PC-9 (cell line): ENCODE measurements around the gene SHOC2. TPM values are rescaled to one million over a fixed set of nuclear protein-coding genes. Genes with fewer than 3 reads are reported as not detected.

Source experiments
- BruUV-seq: library from RNA; stranded (reverse); fragments of 400-500 nt; replicated peaks from 2 replicates; lab custom pipeline; 2021; lab: Mats Ljungman, UMichigan
- CTCF ChIA-PET: fragments of 300-600 bp; sonication (Branson Sonifier 250); formaldehyde crosslinking; loops from one replicate; lab custom pipeline; 2022; ENCODE audit warnings: antibody characterized with exemption; lab: Charles Lee
- POLR2A ChIA-PET: fragments of 300-600 bp; sonication (Branson Sonifier 250); formaldehyde crosslinking; loops from one replicate; lab custom pipeline; 2022; ENCODE audit warnings: antibody characterized with exemption; ENCODE audit not compliant: unreplicated experiment; lab: Charles Lee
- DNase-seq, 2 experiments: peaks; one replicate each; pipeline versions ENCODE4 v3.0.0 to v3.0.0-alpha.2; 2015 to 2022; ENCODE audit warnings: mixed read lengths in 1 of 2
- H2AFZ ChIP-seq: fragments of 200-600 bp; sonication (generic); 2 replicates; pipeline ENCODE4 v1.8.1; 2017; ENCODE audit warnings: antibody characterized with exemption
- H3F3A ChIP-seq: fragments of 200-600 bp; sonication (generic); 2 replicates; pipeline ENCODE4 v1.8.1; 2017; ENCODE audit warnings: antibody characterized with exemption, mild to moderate bottlenecking, low read depth; ENCODE audit not compliant: insufficient read depth
- H3K27ac ChIP-seq: fragments of 200-600 bp; sonication (generic); 2 replicates; pipeline ENCODE4 v1.6.1; 2016; ENCODE audit warnings: mixed run types
- H3K27me3 ChIP-seq: fragments of 200-600 bp; sonication (generic); 2 replicates; pipeline ENCODE4 v1.6.1; 2016; ENCODE audit warnings: low read depth, mixed run types; ENCODE audit not compliant: insufficient read depth
- H3K36me3 ChIP-seq: fragments of 200-600 bp; sonication (generic); 2 replicates; pipeline ENCODE4 v1.6.1; 2016; ENCODE audit warnings: low read depth, mixed run types
- H3K4me1 ChIP-seq: fragments of 200-600 bp; sonication (generic); replicated peaks from 2 replicates; pipeline ENCODE4 v1.6.1; 2016; ENCODE audit warnings: mixed run types; ENCODE audit not compliant: insufficient read depth
- H3K4me2 ChIP-seq: fragments of 200-600 bp; sonication (generic); 2 replicates; pipeline ENCODE4 v1.6.1; 2017; ENCODE audit warnings: mixed run types
- H3K4me3 ChIP-seq: fragments of 200-600 bp; sonication (generic); 2 replicates; pipeline ENCODE4 v1.6.1; 2016; ENCODE audit warnings: mixed run types
- H3K79me2 ChIP-seq: fragments of 200-600 bp; sonication (generic); 2 replicates; pipeline ENCODE4 v1.6.1; 2017; ENCODE audit warnings: low read depth, mixed run types
- H3K9me2 ChIP-seq: fragments of 200-600 bp; sonication (generic); 2 replicates; pipeline ENCODE4 v1.8.1; 2017; ENCODE audit warnings: mild to moderate bottlenecking; ENCODE audit not compliant: insufficient read depth
- H3K9me3 ChIP-seq: fragments of 200-600 bp; sonication (generic); 2 replicates; pipeline ENCODE4 v1.8.1; 2016; ENCODE audit warnings: low read depth; ENCODE audit not compliant: insufficient read depth
- H4K20me1 ChIP-seq: fragments of 200-600 bp; sonication (generic); 2 replicates; pipeline ENCODE4 v1.8.1; 2017; ENCODE audit not compliant: insufficient read depth
- CTCF ChIP-seq: fragments of 200-600 bp; sonication (generic); conservative IDR thresholded peaks from 2 replicates; pipeline ENCODE4 v1.6.1; 2017; ENCODE audit warnings: mixed run types, antibody characterized with exemption, mild to moderate bottlenecking, moderate library complexity
- EZH2 ChIP-seq: fragments of 200-600 bp; sonication (generic); IDR thresholded peaks from 2 replicates; pipeline ENCODE4 v1.8.0; 2017; ENCODE audit warnings: antibody characterized with exemption, low read depth
- intact Hi-C: fragments of 100-400 bp; cut with micrococcal nuclease; formaldehyde crosslinking; loops from one replicate; pipeline ENCODE4 v1.10.0; 2022; ENCODE audit not compliant: unreplicated experiment
- total RNA-seq: library from RNA; stranded (reverse); gene quantifications from 2 replicates; pipeline ENCODE4 v1.2.3, GENCODE V29; 2021

Gene SHOC2
- total RNA-seq, 1 experiment from 2014 or later = 20.2 TPM

- no peak for DNase-seq
- BruUV-seq = no TSS peak
- no peaks in the 10 kb centered on the region; the same call in 1 of the 2 replicates for H3K36me3 ChIP-seq
- H3K4me1 ChIP-seq = no peaks in the 10 kb centered on the region
- H3K4me3 ChIP-seq = no peak overlapping the region
- no peaks in the 10 kb centered on the region for H3F3A ChIP-seq
- H3K27ac ChIP-seq = no peak overlapping the region
- ChIA-PET CTCF (no interaction called here), POLR2A (no interaction called here)
- no peaks in the 10 kb centered on the region for H3K9me2 ChIP-seq
- H2AFZ ChIP-seq = no peak overlapping the region
- no peak for TF ChIP-seq CTCF
- no peak overlapping the region for H3K4me2 ChIP-seq
- H4K20me1 ChIP-seq = no peaks in the 10 kb centered on the region
- H3K79me2 ChIP-seq = no peaks in the 10 kb centered on the region
- intact Hi-C loops = loop anchor here (10.0 kb wide), 1 partner anchor 53 kb away; no protein-coding TSS in a partner anchor
- no peaks in the 10 kb centered on the region for H3K27me3 ChIP-seq
- no peaks in the 10 kb centered on the region for H3K9me3 ChIP-seq
These were observed 88.1 kb downstream of the SHOC2 start for GRCh38 chr10:111007486-111007885.

GRCh38 chr10:111015181-111015580, 95.8 kb downstream of the SHOC2 start:
- no peak overlapping the region for H2AFZ ChIP-seq
- no peaks in the 10 kb centered on the region for H3K9me3 ChIP-seq
- no peaks in the 10 kb centered on the region for H3K79me2 ChIP-seq
- H3K4me3 ChIP-seq = no peak overlapping the region
- no peak overlapping the region for H3K4me2 ChIP-seq
- intact Hi-C loops = no loop called here
- H3F3A ChIP-seq = no peaks in the 10 kb centered on the region
- no peaks in the 10 kb centered on the region for H3K4me1 ChIP-seq
- CTCF ChIA-PET = no interaction called here
- no peaks in the 10 kb centered on the region for H3K9me2 ChIP-seq
- no TSS peak for BruUV-seq
- no peaks in the 10 kb centered on the region for H4K20me1 ChIP-seq
- no peaks in the 10 kb centered on the region for H3K27me3 ChIP-seq
- POLR2A ChIA-PET = no interaction called here
- no peaks in the 10 kb centered on the region for H3K36me3 ChIP-seq
- TF ChIP-seq CTCF = no peak
- no peak for TF ChIP-seq EZH2
- DNase-seq = no peak
- no peak overlapping the region for H3K27ac ChIP-seq

GRCh38 chr10:111017098-111017497, 97.7 kb downstream of the SHOC2 start:
- no peaks in the 10 kb centered on the region for H3K9me2 ChIP-seq
- no peaks in the 10 kb centered on the region for H3K9me3 ChIP-seq
- no peak overlapping the region for H2AFZ ChIP-seq
- no peaks in the 10 kb centered on the region for H3K27me3 ChIP-seq
- DNase-seq = no peak
- H3K36me3 ChIP-seq = no peaks in the 10 kb centered on the region
- BruUV-seq = no TSS peak
- no peaks in the 10 kb centered on the region for H3K79me2 ChIP-seq
- no peak overlapping the region for H3K4me2 ChIP-seq
- H3K27ac ChIP-seq = no peak overlapping the region
- no peak for TF ChIP-seq CTCF
- no peak for TF ChIP-seq EZH2
- H3F3A ChIP-seq = no peaks in the 10 kb centered on the region
- POLR2A ChIA-PET = no interaction called here
- H3K4me3 ChIP-seq = no peak overlapping the region
- H4K20me1 ChIP-seq = no peaks in the 10 kb centered on the region
- CTCF ChIA-PET = no interaction called here
- H3K4me1 ChIP-seq = no peaks in the 10 kb centered on the region
- intact Hi-C loops = no loop called here
